Mesenchymal stem cell (in vitro differentiated cells and primary cell): Measurements from ENCODE around the gene TLR5.

ENCODE experiments used
- DNase-seq: peaks from one replicate; pipeline ENCODE4 v3.0.0-alpha.2; 2013
- H2AFZ ChIP-seq: one replicate; pipeline ENCODE4 v1.6.1; 2013; ENCODE audit warnings: low read depth, mild to moderate bottlenecking, control low read depth, inconsistent platforms, low read length, moderate library complexity
- H2AK5ac ChIP-seq: 2 replicates; pipeline ENCODE4 v1.6.1; 2013; ENCODE audit warnings: low read length, moderate library complexity, mild to moderate bottlenecking, inconsistent platforms; ENCODE audit not compliant: severe bottlenecking
- H2BK120ac ChIP-seq: one replicate; pipeline ENCODE4 v1.6.1; 2013; ENCODE audit warnings: low read depth, mild to moderate bottlenecking, inconsistent platforms, low read length, moderate library complexity
- H2BK12ac ChIP-seq, 2 experiments: one replicate each; pipeline ENCODE4 v1.6.1; 2013; ENCODE audit warnings: inconsistent platforms in 2 of 2, low read length in 2 of 2, mild to moderate bottlenecking in 2 of 2, moderate library complexity in 2 of 2, control low read depth in 1 of 2
- H2BK15ac ChIP-seq: one replicate; pipeline ENCODE4 v1.6.1; 2013; ENCODE audit warnings: mild to moderate bottlenecking, low read depth, inconsistent platforms; ENCODE audit not compliant: poor library complexity, severe bottlenecking
- H2BK5ac ChIP-seq: 2 replicates; pipeline ENCODE4 v1.6.1; 2013; ENCODE audit warnings: low read depth, mild to moderate bottlenecking, low read length, control low read depth, inconsistent platforms; ENCODE audit not compliant: poor library complexity, severe bottlenecking
- H3K14ac ChIP-seq, 2 experiments: one replicate each; pipeline ENCODE4 v1.6.1; 2013; ENCODE audit warnings: inconsistent platforms in 2 of 2, low read length in 2 of 2, control low read depth in 1 of 2, mild to moderate bottlenecking in 1 of 2, moderate library complexity in 1 of 2
- H3K18ac ChIP-seq, 2 experiments: one replicate each; pipeline ENCODE4 v1.6.1; 2013; ENCODE audit warnings: inconsistent platforms in 2 of 2, low read length in 2 of 2, control low read depth in 1 of 2, low read depth in 1 of 2, mild to moderate bottlenecking in 1 of 2
- H3K23ac ChIP-seq, 2 experiments: one replicate each; pipeline ENCODE4 v1.6.1; 2013; ENCODE audit warnings: inconsistent platforms in 2 of 2, low read length in 2 of 2, mild to moderate bottlenecking in 2 of 2, moderate library complexity in 2 of 2, control low read depth in 1 of 2
- H3K27ac ChIP-seq: 2 replicates; pipeline ENCODE4 v1.5.1; 2013; ENCODE audit warnings: mild to moderate bottlenecking, moderate library complexity, low read length, control low read depth, inconsistent platforms; ENCODE audit not compliant: poor library complexity, severe bottlenecking
- H3K27me3 ChIP-seq, 2 experiments: 2 replicates each; pipeline versions ENCODE4 v1.6.1 to v1.7.0; 2013; ENCODE audit warnings: low read length in 2 of 2, mild to moderate bottlenecking in 2 of 2, moderate library complexity in 2 of 2, control low read depth in 1 of 2, inconsistent platforms in 1 of 2; ENCODE audit not compliant: control insufficient read depth in 1 of 2, insufficient read depth in 1 of 2
- H3K36me3 ChIP-seq, 2 experiments: 2 replicates each; pipeline versions ENCODE4 v1.6.1 to v1.7.0; 2013; ENCODE audit warnings: low read length in 2 of 2, control low read depth in 1 of 2, inconsistent platforms in 1 of 2, low read depth in 1 of 2, mild to moderate bottlenecking in 1 of 2; ENCODE audit not compliant: insufficient read depth in 2 of 2, control insufficient read depth in 1 of 2
- H3K4ac ChIP-seq, 2 experiments: one replicate each; pipeline ENCODE4 v1.6.1; 2013; ENCODE audit warnings: inconsistent platforms in 2 of 2, low read length in 2 of 2, mild to moderate bottlenecking in 2 of 2, moderate library complexity in 2 of 2, control low read depth in 1 of 2, low read depth in 1 of 2
- H3K4me1 ChIP-seq: 2 replicates; pipeline ENCODE4 v1.6.1; 2013; ENCODE audit warnings: low read depth, low read length, control low read depth; ENCODE audit not compliant: control insufficient read depth, insufficient read depth
- H3K4me2 ChIP-seq: 2 replicates; pipeline ENCODE4 v1.6.1; 2013; ENCODE audit warnings: low read length, mild to moderate bottlenecking, inconsistent platforms; ENCODE audit not compliant: poor library complexity, severe bottlenecking
- H3K4me3 ChIP-seq, 2 experiments: 2 replicates each; pipeline versions ENCODE4 v1.5.1 to v1.7.0; 2013; ENCODE audit warnings: low read length in 2 of 2, mild to moderate bottlenecking in 2 of 2, control low read depth in 1 of 2, low read depth in 1 of 2; ENCODE audit not compliant: insufficient read depth in 1 of 2
- H3K79me1 ChIP-seq: replicated peaks from 2 replicates; pipeline ENCODE4 v1.6.1; 2013; ENCODE audit warnings: mild to moderate bottlenecking, control low read depth, low read length, inconsistent platforms; ENCODE audit not compliant: poor library complexity, severe bottlenecking
- H3K9ac ChIP-seq: 2 replicates; pipeline ENCODE4 v1.7.0; 2013; ENCODE audit warnings: mild to moderate bottlenecking, low read length, moderate library complexity
- H3K9me3 ChIP-seq: 2 replicates; pipeline ENCODE4 v1.7.0; 2013; ENCODE audit warnings: mild to moderate bottlenecking, low read length; ENCODE audit not compliant: control insufficient read depth
- H4K8ac ChIP-seq: one replicate; pipeline ENCODE4 v1.6.1; 2013; ENCODE audit warnings: inconsistent platforms, mild to moderate bottlenecking, low read length, moderate library complexity
- H4K91ac ChIP-seq: one replicate; pipeline ENCODE4 v1.6.1; 2013; ENCODE audit warnings: mild to moderate bottlenecking, low read length, inconsistent platforms
- WGBS: methylation state at CpG from one replicate; pipeline ENCODE4 v1.1.7; 2013; ENCODE audit warnings: mixed read lengths; 5-methylcytosine and 5-hydroxymethylcytosine counted together

Gene TLR5

DNA sequence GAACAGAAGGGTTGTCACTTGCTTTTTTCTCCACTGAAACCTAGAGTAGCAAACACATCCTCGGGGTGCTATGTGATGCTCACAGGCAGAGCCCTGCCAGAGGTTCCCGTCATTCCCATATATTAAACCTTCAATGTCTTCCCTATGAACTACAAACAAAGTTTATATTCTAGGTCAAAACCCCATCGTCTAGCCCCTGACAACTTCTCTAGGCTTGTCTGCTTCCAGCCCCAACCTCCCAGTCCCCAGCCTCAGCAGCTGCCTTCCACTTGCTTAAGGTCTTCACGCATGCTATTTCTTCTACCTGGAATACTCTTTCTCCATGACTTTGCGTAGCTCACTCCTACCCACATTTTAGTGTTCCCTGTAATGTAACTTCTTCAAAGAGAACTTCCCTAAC lies 1.9 kb upstream of the TLR5 start:
- Histone ChIP-seq H4K91ac (no peak overlapping the region), H3K9ac (no peak overlapping the region), H3K14ac (no peak overlapping the region), H3K36me3 (no peaks in the 10 kb centered on the region), H4K8ac (no peak overlapping the region), H3K27me3 (peaks cover 34 to 47% of the 10 kb centered on the region in 2 experiments), H2AFZ (no peak overlapping the region), H3K4me2 (no peak overlapping the region), H3K18ac (no peak overlapping the region), H3K23ac (no peak overlapping the region), H3K27ac (no peak overlapping the region), H3K4ac (no peak overlapping the region), H2BK120ac (no peak overlapping the region), H3K4me3 (no peak overlapping the region), H3K9me3 (peaks cover 12% of the 10 kb centered on the region), H3K4me1 (peaks cover 11% of the 10 kb centered on the region), H2BK12ac (no peak overlapping the region), H2BK15ac (no peak overlapping the region), H2AK5ac (no peak overlapping the region), H3K79me1 (no peaks in the 10 kb centered on the region), H2BK5ac (no peak overlapping the region)
- 87% methylated on average over 5 of the region's 5 CpGs for WGBS
- no peak for DNase-seq

DNA sequence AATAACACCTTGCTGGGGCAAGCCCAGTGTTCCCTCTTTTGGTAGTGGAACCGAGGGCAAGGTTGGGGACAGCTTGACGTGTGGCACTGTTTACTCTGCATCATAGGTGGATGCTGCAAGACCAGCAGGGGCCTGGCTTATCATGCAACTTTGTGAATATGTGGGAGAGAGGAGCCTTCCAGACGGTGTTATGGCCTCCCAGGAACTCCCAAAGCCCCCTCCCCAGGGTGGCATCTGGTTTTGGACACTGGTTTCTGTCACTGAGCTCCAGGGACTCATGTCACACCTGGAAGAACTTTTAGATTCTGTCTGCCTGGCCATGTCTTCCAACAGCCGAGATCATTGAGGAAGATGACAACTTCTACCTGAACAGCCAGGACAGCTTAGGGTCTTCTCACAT lies 1.4 kb upstream of the TLR5 start:
- no peak overlapping the region for H2AFZ ChIP-seq

DNA sequence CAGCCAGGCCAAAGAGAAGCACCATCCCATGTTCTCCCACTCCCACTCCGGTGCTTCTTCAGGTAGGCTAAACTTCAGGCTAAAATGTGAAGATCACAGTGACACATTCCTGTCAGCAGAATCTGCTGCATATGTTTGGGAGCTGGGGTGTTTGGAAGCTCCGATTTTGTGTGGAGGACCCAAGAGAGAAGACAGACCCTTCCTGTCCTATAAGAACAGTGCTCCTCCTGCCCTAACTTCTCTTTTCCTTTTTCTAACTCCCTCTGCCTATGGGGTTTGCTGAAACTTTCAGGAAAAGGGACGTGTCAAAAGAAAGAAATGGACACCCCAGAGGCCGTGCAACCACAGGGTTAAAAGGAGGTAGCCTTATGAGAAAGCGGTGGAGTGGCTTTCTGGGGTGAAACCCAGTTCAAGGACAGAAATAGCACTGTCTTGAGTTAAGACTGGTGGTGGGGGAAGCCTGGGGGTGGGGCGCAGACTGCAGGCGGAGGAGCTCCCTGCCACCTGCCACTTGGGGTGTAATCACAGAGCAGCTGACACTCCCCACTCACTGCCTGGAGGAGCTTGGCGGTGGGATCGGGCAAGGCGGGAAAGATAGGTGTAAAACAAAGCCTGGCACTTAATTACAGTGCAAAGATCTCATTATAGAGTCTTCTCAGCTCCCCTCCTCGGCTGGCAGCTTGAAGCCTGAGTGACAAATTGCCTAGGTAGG lies 645 bp upstream of the TLR5 start:
- peak overlapping the region; percentile 91 for H2AFZ ChIP-seq
- peak overlapping the region; percentile 84 for H3K4me2 ChIP-seq
- H3K18ac ChIP-seq: no peak overlapping the region
- H3K4ac ChIP-seq: no peak overlapping the region
- H3K36me3 ChIP-seq: no peaks in the 10 kb centered on the region
- H3K14ac ChIP-seq: no peak overlapping the region
- peaks cover 12% of the 10 kb centered on the region for H3K9me3 ChIP-seq
- no peak for DNase-seq
- no peak overlapping the region for H2BK5ac ChIP-seq
- no peak overlapping the region for H2BK15ac ChIP-seq
- no peak overlapping the region for H3K27ac ChIP-seq
- no peak overlapping the region for H4K8ac ChIP-seq
- WGBS: 79% methylated on average over 8 of the region's 11 CpGs
- peaks cover 31 to 45% of the 10 kb centered on the region in 2 experiments for H3K27me3 ChIP-seq
- H3K9ac ChIP-seq: peak overlapping the region; percentile 34
- H2BK12ac ChIP-seq: no peak overlapping the region
- no peak overlapping the region for H4K91ac ChIP-seq
- peak overlapping the region in 1 of 2 experiments; percentile 73 for H3K4me3 ChIP-seq
- H2AK5ac ChIP-seq: no peak overlapping the region
- H3K79me1 ChIP-seq: no peaks in the 10 kb centered on the region
- no peak overlapping the region for H3K23ac ChIP-seq
- H2BK120ac ChIP-seq: no peak overlapping the region
- H3K4me1 ChIP-seq: peaks cover 11% of the 10 kb centered on the region

More for the DNA sequence above, 1.4 kb upstream of the TLR5 start:
- Histone ChIP-seq H2AK5ac (no peak overlapping the region), H3K9me3 (peaks cover 12% of the 10 kb centered on the region), H3K4me1 (peaks cover 11% of the 10 kb centered on the region), H3K9ac (no peak overlapping the region), H3K4me3 (no peak overlapping the region), H2BK15ac (no peak overlapping the region), H3K18ac (no peak overlapping the region), H4K91ac (no peak overlapping the region), H3K4me2 (no peak overlapping the region), H3K79me1 (no peaks in the 10 kb centered on the region), H3K27ac (no peak overlapping the region), H3K23ac (no peak overlapping the region), H3K4ac (no peak overlapping the region), H4K8ac (no peak overlapping the region), H3K14ac (no peak overlapping the region), H2BK5ac (no peak overlapping the region), H3K27me3 (peaks cover 33 to 47% of the 10 kb centered on the region in 2 experiments), H2BK120ac (no peak overlapping the region), H2BK12ac (no peak overlapping the region), H3K36me3 (no peaks in the 10 kb centered on the region)
- DNase-seq: no peak
- WGBS: 80% methylated on average over 4 of the region's 4 CpGs

DNA sequence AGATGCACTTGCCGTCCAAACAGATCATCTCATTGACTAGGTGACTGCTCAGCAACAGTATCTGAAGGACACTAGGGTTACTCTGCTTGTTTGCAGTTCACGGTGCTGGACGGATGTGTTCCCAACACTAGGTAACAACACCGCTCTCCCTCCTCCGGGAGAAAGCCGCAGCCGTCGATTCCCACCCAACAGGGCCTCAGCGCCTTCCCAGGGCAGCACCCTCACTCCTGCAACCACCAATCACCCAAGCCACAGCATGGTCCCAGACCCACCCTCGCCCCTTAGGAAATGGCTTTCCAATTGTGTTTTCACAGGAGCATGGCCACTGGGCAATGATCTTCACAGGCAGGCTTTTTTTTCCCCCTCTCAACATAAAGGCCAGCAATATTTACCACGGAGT lies 779 bp downstream of the TLR5 start:
- no peak overlapping the region for H3K18ac ChIP-seq
- H3K27me3 ChIP-seq: peaks cover 28 to 37% of the 10 kb centered on the region in 2 experiments
- H4K91ac ChIP-seq: no peak overlapping the region
- H2AK5ac ChIP-seq: no peak overlapping the region
- no peak overlapping the region for H3K4ac ChIP-seq
- no peak overlapping the region for H3K4me3 ChIP-seq
- H3K9me3 ChIP-seq: peaks cover 3% of the 10 kb centered on the region
- H2BK120ac ChIP-seq: no peak overlapping the region
- peaks cover 11% of the 10 kb centered on the region for H3K4me1 ChIP-seq
- DNase-seq: no peak
- H4K8ac ChIP-seq: no peak overlapping the region
- H2BK15ac ChIP-seq: no peak overlapping the region
- no peak overlapping the region for H3K27ac ChIP-seq
- no peaks in the 10 kb centered on the region for H3K36me3 ChIP-seq
- H2AFZ ChIP-seq: peak overlapping the region; percentile 10
- WGBS: 92% methylated on average over 11 of the region's 11 CpGs
- no peak overlapping the region for H3K14ac ChIP-seq
- peak overlapping the region in 1 of 2 experiments; percentile 73 for H3K23ac ChIP-seq
- no peak overlapping the region for H3K4me2 ChIP-seq
- H3K9ac ChIP-seq: no peak overlapping the region
- no peak overlapping the region for H2BK12ac ChIP-seq
- H2BK5ac ChIP-seq: no peak overlapping the region
- H3K79me1 ChIP-seq: no peaks in the 10 kb centered on the region
